ENCODE data around the gene ATG9B. TPM values are rescaled to one million over a fixed set of nuclear protein-coding genes. Genes with fewer than 3 reads are reported as not detected.
"Not testable (repeated sequence)": the region's sequence is repeated elsewhere in the genome, so short reads cannot be mapped to it uniquely, and the experiment has no call there.

Gene ATG9B
- total RNA-seq, 1 experiment from 2014 or later = 0.24 TPM

GRCh38 chr7:151017953-151018420, 6.3 kb downstream of the ATG9B start:
- no peak for DNase-seq (ENCODE audit: low read depth)

- DNase-seq (ENCODE audit: low read depth) = no peak
These were observed 6.8 kb downstream of the ATG9B start for GRCh38 chr7:151017370-151017952.

GRCh38 chr7:151016942-151017341, 7.4 kb downstream of the ATG9B start:
- no peak for DNase-seq (ENCODE audit: low read depth)

DNA sequence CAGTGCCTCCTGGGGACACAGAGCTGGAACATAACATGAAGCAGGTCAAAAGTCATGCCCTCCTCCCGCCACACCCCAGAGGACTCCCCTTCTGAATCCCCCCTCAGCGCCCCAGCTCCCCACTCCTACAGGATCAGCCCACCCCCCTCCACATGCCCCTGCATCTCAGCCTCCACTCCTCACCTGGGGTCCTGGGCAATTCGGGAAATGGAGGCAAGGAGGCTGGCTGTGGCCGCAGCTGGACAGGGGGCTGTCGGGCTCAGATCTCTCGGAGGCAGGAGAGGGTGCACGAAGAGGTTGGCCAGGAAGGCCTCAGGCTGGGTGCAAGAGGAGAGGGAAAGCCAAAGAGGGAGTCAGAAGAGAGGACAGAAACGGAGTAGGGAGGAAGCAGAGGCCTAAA, 7.8 kb downstream of the ATG9B start:
- DNase-seq (ENCODE audit: low read depth) = no peak

- no peak for DNase-seq (ENCODE audit: low read depth)
These were observed 8.3 kb downstream of the ATG9B start for GRCh38 chr7:151015967-151016366.

GRCh38 chr7:151014950-151015349, 9.3 kb downstream of the ATG9B start:
- no peak for DNase-seq (ENCODE audit: low read depth)

DNA sequence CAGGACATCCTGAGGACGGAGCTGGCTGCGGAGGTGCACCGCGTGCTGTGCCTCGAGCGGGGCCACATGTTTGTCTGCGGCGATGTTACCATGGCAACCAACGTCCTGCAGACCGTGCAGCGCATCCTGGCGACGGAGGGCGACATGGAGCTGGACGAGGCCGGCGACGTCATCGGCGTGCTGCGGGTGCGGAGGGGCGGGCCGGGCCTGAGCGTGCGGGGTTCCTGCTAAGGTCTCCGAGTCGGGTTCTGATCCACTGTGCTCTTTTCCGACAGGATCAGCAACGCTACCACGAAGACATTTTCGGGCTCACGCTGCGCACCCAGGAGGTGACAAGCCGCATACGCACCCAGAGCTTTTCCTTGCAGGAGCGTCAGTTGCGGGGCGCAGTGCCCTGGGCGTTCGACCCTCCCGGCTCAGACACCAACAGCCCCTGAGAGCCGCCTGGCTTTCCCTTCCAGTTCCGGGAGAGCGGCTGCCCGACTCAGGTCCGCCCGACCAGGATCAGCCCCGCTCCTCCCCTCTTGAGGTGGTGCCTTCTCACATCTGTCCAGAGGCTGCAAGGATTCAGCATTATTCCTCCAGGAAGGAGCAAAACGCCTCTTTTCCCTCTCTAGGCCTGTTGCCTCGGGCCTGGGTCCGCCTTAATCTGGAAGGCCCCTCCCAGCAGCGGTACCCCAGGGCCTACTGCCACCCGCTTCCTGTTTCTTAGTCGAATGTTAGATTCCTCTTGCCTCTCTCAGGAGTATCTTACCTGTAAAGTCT, 10.4 kb downstream of the ATG9B start:
- peak; percentile 81 for DNase-seq (ENCODE audit: low read depth)

- no peak for DNase-seq (ENCODE audit: low read depth)
These were observed 10.9 kb downstream of the ATG9B start for GRCh38 chr7:151013356-151013732.

DNA sequence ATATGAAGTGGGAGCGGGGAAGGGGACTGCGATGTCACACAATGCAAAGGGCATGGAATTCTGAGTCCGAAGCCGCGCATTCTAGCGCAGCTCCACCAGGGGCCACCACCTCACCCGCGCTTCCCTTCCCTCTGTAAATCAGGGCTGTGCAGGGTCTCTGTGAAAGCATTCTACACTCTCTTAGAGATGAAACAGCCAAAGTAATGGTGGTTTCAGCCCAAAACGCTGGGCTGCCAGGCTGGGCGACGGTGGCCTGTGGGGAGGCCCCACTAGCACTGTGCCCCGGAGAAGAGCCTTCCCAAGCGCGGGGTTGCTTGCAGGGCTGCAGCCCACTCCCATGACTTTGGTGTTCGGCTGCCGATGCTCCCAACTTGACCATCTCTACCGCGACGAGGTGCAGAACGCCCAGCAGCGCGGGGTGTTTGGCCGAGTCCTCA, 11.4 kb downstream of the ATG9B start:
- peak; percentile 58 for DNase-seq (ENCODE audit: low read depth)

DNA sequence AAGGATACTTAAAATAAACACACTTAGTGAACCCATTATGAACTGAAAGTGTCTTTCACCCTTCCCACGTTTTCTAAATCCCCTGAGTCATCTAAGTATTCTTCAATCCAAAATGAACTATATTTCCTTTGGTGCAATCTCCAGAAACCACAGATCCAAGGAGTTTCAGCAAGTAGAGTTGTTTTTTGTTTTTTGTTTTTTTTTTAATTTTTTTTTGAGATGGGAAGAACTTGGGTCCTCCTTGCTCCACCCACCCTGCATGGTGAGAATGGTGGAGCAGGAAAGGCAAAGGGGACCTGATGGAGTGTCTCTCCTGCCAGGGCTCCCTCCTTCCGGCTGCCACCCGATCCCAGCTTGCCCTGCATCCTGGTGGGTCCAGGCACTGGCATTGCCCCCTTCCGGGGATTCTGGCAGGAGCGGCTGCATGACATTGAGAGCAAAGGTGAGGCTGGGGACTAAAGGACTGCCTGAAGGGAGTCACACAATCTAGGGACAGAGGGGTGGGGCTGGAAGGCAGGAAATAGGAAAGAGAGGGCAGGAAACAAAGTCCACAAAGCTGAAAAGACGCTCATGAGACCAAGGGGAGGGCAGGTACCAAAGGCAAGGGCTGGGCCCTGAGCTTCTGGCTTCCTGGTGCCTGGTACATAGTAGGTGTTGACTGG, 12.1 kb downstream of the ATG9B start:
- DNase-seq (ENCODE audit: low read depth) = no peak

GRCh38 chr7:151011616-151012015, 12.7 kb downstream of the ATG9B start:
- DNase-seq (ENCODE audit: low read depth) = not testable (repeated sequence)

DNA sequence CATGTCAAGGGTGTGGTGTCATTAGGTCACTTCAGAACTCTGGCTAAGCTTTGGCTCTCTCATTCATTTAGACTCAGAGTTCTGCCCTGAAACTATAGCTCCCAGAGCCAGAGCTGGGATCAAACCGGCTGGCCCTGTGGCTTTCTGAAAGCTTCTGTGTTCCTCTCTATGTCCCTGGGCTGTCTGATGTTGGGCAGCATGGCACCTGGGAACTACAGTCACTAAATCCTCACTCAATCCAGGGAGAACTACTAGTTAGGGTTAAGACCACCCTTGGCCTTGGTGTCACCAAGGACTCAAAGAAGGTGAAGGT, 13.2 kb downstream of the ATG9B start:
- no peak for DNase-seq (ENCODE audit: low read depth)

- no peak for DNase-seq (ENCODE audit: low read depth)
These were observed 13.8 kb downstream of the ATG9B start for GRCh38 chr7:151010307-151011096.

DNA sequence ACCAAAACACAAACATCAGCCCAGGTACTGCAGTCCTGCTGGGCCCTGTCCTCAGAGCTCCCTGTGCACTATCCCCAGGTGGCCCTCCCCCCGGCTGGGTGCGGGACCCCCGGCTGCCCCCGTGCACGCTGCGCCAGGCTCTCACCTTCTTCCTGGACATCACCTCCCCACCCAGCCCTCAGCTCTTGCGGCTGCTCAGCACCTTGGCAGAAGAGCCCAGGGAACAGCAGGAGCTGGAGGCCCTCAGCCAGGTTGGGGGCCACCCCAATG, 14.3 kb downstream of the ATG9B start:
- no peak for DNase-seq (ENCODE audit: low read depth)

DNA sequence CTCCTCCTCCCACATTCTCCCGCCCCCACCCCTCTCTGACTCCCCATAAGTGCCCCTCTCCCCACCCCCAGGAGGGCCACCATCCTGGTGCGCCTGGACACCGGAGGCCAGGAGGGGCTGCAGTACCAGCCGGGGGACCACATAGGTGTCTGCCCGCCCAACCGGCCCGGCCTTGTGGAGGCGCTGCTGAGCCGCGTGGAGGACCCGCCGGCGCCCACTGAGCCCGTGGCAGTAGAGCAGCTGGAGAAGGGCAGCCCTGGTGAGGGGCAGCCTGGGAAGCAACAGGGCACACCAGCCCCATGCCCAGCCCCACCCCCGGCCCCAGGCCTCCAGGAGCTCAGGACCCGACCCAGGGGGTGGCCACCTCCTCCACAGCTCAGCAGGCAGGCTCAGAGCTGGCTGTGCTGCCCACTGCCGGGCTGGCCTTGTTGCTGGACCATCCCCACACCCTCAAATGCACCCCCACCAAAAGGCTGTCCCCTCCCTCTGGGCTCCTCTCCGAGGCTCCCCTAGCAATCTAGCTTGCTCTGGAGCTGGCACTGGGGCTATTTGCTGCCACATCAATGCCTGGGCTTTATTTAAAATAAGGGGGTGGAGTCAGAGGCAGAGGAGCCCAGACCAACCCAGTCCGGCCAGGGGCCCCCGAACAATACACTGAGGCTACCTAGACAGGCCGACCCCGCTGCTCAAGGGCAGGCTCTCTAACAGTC, 14.8 kb downstream of the ATG9B start:
- no peak for DNase-seq (ENCODE audit: low read depth)

DNA sequence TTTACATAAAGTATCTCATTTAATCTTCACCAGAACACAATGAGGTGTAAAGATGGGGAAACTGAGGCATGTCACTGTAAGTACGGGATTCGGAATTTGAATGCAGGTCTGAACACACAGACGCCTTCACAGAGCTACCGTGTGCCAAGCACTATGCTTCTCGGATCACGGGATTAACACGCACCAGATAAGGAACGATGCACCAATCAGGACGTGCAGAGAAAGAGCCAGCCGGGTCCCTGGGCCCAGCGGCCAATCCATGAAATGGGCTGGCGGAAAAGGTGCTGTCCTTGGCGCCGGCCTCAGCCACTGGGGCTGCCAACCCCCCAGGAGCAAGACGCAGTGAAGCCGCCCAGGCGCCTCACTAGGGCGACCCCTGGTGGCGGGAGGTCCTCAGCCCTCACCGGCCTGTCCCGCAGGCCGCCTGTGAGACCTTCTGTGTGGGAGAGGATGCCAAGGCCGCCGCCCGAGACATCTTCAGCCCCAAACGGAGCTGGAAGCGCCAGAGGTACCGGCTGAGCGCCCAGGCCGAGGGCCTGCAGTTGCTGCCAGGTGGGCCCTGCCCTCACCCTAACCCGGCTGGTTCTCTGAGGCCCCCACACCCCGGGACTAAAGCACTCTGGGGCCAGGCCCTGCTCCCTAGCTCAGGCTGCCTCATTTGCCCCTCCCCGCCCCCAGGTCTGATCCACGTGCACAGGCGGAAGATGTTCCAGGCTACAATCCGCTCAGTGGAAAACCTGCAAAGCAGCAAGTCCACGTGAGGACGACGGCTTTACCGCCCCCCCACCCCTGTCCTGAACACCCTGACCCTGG, 15.6 kb downstream of the ATG9B start:
- peak; percentile 39 for DNase-seq (ENCODE audit: low read depth)

DNA sequence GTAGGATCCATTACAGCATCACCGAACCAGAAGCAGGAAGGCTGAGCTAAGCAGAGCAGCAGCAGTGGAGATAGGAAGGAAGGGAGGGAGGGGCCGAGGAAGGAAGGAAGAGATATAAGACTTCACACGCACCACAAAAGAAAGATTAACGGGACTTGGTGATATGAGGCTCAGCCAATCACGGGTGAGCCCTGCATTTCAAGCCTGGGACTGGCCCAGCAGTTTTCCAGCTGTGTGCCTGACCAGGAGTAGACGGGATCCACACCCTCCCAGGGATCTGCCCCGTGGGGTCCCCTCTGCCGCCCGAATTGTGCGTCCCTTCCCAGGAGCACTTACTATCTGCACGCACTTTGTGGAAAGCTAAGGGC, 16.2 kb downstream of the ATG9B start:
- no peak for DNase-seq (ENCODE audit: low read depth)

- DNase-seq (ENCODE audit: low read depth) = no peak
These were observed 16.8 kb downstream of the ATG9B start for GRCh38 chr7:151007469-151007898.

DNA sequence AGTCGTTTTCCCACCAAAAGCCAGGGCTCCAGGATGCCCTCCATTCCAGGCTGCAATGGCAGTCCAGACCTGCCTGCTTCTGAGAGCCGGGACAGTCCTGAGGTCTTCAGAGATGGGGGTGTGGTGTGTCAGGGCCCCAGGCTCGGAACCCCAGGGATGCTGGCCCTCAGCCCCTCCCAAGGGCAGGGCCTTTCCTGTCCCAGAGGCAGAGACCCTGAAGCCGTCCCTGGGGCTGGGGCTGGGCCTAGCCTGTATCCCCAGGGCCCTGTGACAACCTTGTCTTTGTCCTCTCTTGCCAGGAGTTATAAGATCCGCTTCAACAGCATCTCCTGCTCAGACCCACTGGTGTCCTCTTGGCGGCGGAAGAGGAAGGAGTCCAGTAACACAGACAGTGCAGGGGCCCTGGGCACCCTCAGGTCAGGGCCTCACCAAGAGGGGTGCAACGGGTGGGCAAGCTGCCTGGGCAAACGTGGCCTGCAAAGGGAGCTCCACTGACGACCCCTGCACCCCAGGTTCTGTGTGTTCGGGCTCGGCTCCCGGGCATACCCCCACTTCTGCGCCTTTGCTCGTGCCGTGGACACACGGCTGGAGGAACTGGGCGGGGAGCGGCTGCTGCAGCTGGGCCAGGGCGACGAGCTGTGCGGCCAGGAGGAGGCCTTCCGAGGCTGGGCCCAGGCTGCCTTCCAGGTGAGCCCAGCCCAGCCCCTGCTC, 17.5 kb downstream of the ATG9B start:
- DNase-seq (ENCODE audit: low read depth) = no peak

DNA sequence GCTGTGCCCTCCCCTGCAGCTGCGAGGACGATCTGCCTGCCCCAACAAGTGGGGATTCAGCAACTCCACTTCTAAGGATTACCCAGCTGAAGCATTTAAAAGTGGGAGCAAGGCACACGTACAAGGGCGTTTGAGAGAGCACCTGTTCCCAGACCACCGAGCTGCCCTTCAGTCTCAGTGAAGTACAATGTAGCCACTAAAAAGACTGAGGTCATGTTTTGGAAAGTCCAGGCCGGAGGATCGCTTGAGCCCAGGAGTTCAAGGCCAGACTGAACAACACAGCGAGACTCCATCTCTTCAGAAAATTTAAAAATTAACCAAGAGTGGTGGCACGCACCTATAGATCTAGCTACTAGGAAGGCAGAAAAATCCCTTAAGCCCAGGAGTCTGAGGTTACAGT, 18.7 kb downstream of the ATG9B start:
- DNase-seq (ENCODE audit: low read depth) = no peak

Measured in RPMI7951 (cell line).